ENCODE data around the gene CNIH4. TPM values are rescaled to one million over a fixed set of nuclear protein-coding genes. Genes with fewer than 3 reads are reported as not detected.

CNIH4 gene
- total RNA-seq, 3 donors from 2014 or later: 53.3 to 60.5 (median 54.7) TPM

DNA sequence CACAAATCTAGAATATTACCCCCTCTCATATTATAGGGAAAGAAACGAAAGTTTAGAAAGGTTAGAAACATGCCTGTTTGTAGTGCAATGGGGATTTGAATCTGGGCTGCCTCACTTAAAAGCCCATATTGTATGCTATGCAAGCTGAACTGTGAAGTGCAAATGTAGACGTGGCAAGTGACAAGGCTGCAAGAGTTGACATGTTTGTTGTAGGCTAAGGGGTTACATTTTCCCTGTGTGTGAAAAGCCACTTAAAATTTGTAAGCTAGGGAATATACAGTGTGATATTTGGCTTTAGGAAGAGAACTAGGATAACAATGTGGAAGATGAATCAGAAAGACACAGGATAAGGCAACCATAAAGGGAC, 48.9 kb downstream of the CNIH4 start:
- ATAC-seq (no peak), DNase-seq (no peak)
- TF ChIP-seq, protein P1, sequence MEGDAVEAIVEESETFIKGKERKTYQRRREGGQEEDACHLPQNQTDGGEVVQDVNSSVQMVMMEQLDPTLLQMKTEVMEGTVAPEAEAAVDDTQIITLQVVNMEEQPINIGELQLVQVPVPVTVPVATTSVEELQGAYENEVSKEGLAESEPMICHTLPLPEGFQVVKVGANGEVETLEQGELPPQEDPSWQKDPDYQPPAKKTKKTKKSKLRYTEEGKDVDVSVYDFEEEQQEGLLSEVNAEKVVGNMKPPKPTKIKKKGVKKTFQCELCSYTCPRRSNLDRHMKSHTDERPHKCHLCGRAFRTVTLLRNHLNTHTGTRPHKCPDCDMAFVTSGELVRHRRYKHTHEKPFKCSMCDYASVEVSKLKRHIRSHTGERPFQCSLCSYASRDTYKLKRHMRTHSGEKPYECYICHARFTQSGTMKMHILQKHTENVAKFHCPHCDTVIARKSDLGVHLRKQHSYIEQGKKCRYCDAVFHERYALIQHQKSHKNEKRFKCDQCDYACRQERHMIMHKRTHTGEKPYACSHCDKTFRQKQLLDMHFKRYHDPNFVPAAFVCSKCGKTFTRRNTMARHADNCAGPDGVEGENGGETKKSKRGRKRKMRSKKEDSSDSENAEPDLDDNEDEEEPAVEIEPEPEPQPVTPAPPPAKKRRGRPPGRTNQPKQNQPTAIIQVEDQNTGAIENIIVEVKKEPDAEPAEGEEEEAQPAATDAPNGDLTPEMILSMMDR (IDR thresholded peaks at IDR 0.05): no peak
- H3K4me3 ChIP-seq: no peak overlapping the region
- intact Hi-C loops (cut with DNase I, micrococcal nuclease): no loop called here
- H3K9me3 ChIP-seq: no peaks in the 10 kb centered on the region
- H3K4me1 ChIP-seq (ENCODE audit: low read depth): no peaks in the 10 kb centered on the region
- H3K36me3 ChIP-seq (ENCODE audit: low read depth): no peaks in the 10 kb centered on the region

DNA sequence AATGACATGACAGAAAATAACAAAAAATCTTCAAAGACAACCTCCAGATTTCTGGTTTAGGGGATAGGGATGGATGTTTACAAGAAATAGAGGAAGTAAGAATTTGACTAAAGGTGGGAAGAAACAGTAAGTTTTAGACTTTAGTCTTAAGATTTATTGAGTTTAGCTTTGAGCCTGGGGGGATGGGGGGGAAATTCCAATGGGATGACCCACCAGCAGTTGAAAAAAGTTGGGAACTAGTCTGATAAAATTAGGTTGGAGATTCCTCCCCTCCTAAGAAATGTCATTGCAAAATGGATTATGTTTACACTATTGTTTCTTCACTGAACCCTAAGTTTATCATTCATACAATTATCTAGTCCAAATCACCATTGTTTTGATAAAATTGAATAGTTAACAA, 49.5 kb downstream of the CNIH4 start:
- DNase-seq: no peak
- TF ChIP-seq, protein P1 (IDR thresholded peaks at IDR 0.05): no peak
- H3K36me3 ChIP-seq (ENCODE audit: low read depth): no peaks in the 10 kb centered on the region
- no peak overlapping the region for H3K4me3 ChIP-seq
- H3K9me3 ChIP-seq: no peaks in the 10 kb centered on the region
- H3K4me1 ChIP-seq (ENCODE audit: low read depth): no peaks in the 10 kb centered on the region
- intact Hi-C loops (cut with DNase I, micrococcal nuclease): no loop called here
- no peak for ATAC-seq

DNA sequence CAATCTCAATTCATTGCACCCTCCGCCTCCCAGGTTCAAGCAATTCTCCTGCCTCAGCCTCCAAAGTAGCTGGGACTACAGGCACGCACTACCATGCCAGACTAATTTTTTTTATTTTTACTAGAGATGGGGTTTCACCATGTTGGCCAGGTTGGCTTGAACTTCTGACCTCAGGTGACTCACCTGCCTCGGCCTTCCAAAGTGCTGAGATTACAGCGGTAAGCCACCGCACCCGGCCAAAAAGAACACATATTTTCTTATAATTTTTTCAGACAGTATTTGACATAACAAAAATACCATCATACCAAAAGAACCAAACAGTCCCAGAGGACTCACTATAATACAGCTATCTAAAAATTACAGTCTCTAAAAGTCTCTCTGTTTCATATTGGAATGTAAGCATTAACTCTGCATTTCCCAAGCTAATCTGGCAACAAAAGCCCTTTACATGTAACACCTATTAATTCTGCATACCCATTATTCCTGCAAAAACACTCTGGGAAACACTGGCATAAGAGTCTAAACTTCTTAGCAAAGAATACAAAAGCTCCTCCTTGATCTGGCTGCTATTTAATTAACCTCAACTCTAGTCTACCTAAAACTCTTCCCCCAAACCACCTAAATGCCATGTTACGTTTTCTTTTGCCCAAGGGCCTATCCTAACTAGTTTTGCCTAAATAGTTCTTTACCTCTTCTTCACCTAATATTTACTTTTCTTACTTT, 51.1 kb downstream of the CNIH4 start:
- DNase-seq (no peak), ATAC-seq (no peak)
- intact Hi-C loops (cut with DNase I, micrococcal nuclease): no loop called here
- TF ChIP-seq, protein P1 (IDR thresholded peaks at IDR 0.05): no peak
- Histone ChIP-seq H3K4me1 (ENCODE audit: low read depth) (no peaks in the 10 kb centered on the region), H3K36me3 (ENCODE audit: low read depth) (no peaks in the 10 kb centered on the region), H3K4me3 (no peak overlapping the region), H3K9me3 (no peaks in the 10 kb centered on the region)

DNA sequence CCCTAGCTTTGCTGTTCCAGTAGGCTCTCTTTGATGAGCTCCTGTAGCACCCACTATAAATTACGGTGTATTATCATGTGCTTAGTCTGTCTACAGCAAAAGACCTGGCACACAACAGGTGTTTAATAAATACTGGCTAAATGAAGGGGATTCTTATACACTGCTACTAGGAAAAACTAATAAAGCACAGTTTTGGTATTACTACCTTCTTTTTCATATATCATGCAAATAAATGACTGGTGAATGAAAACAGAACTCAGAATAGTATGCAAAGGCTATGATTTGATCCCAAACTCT, 51.6 kb downstream of the CNIH4 start:
- Histone ChIP-seq H3K36me3 (ENCODE audit: low read depth) (no peaks in the 10 kb centered on the region), H3K4me3 (no peak overlapping the region), H3K9me3 (no peaks in the 10 kb centered on the region), H3K4me1 (ENCODE audit: low read depth) (no peaks in the 10 kb centered on the region)
- DNase-seq (no peak), ATAC-seq (no peak)
- TF ChIP-seq, protein P1 (IDR thresholded peaks at IDR 0.05): no peak
- intact Hi-C loops (cut with DNase I, micrococcal nuclease): no loop called here

- H3K36me3 ChIP-seq (ENCODE audit: low read depth): no peaks in the 10 kb centered on the region
- no peak for DNase-seq
- TF ChIP-seq, protein P1 (IDR thresholded peaks at IDR 0.05): no peak
- no peaks in the 10 kb centered on the region for H3K9me3 ChIP-seq
- no peaks in the 10 kb centered on the region for H3K4me1 ChIP-seq (ENCODE audit: low read depth)
- no peak for ATAC-seq
- no peak overlapping the region for H3K4me3 ChIP-seq
- intact Hi-C loops (cut with DNase I, micrococcal nuclease): no loop called here
These were observed 55.1 kb downstream of the CNIH4 start for GRCh38 chr1:224411766-224412165.

DNA sequence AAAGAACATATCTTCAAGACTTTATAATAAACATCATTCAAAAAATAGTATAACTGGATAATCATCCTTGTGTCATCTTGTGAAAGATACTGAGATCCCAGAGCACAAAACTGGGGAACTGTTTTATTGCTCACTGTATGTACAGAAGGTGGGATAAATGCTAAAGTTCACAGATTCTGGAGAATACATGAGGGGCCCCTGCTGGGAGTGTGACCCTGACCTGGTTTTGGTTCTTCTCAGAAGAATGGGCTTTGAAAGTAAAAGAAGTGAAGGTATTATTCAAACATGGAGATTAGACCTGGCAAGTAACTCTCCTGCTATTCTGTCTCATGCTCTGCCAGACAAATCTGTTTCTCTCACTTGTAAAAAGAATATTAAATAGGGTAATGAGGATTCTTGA, 63.4 kb downstream of the CNIH4 start:
- Histone ChIP-seq H3K4me1 (ENCODE audit: low read depth) (no peaks in the 10 kb centered on the region), H3K4me3 (no peak overlapping the region), H3K36me3 (ENCODE audit: low read depth) (peaks cover 6% of the 10 kb centered on the region), H3K9me3 (no peaks in the 10 kb centered on the region)
- DNase-seq (no peak), ATAC-seq (no peak)
- intact Hi-C loops (cut with DNase I, micrococcal nuclease): no loop called here
- TF ChIP-seq, protein P1 (IDR thresholded peaks at IDR 0.05): no peak
